T-helper 2 cell (primary cell): ENCODE measurements around the gene CELF2.

Experiments used
- DNase-seq, 5 experiments: peaks; one replicate each; pipeline versions ENCODE4 v3.0.0 to v3.0.0-alpha.2; 2012 to 2022

CELF2 gene

DNA sequence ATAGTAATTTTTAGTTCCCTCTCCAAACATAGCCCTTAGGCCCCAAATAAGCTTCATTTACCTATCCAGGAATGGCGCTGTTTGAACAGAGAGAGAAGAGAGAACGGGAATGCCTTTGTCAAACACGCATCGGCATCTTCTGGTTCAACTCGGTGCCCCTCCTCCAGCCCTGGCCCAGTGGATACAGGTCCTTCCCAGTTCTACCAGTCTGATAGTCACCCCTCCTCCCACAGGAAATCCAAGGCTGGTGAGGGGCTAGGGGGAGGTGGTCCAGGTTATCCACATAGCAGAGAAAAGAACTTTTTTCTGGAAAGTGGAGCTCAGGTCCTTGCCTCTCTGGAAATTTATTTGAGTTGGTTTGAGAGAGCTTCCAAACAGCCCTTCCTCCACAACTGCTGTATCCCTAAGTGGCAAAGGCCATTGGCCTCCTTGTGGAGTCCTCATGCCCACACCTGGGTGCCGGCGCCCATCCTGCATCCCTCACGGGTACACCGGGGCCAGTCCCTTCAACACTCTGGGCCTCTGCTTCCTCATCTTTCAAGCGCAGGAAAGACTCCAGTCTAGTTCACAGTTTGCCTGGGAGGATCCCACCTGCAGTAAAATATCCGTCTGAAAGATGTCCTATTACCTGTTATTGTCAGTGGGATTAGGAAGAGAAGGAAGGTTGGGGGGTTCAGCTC, 287.4 kb downstream of the CELF2 start:
- DNase-seq = no peak

GRCh38 chr10:11305825-11306593, 288.3 kb downstream of the CELF2 start:
- DNase-seq = no peak

GRCh38 chr10:11307004-11307403, 289.3 kb downstream of the CELF2 start:
- no peak for DNase-seq

GRCh38 chr10:11307937-11308336, 290.3 kb downstream of the CELF2 start:
- no peak for DNase-seq

DNA sequence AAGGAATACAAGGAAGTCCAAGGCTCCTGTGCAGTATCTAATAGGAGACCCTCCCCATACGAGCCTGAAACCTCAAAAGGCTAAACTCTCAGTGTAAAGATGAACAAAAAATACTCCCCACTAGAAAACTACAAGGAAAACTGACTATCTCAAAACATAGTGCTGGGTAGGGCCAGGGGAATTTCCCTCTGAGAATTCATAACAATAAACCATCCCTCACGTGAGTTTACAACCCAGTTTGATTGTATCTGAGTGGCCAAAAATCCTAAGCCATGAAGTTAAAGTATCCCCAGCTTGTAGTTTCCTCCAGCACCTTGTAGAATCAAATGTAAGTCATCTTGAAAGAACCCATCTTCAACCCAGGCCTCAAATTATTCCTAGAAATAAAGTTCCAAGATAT, 293.4 kb downstream of the CELF2 start:
- no peak for DNase-seq

DNA sequence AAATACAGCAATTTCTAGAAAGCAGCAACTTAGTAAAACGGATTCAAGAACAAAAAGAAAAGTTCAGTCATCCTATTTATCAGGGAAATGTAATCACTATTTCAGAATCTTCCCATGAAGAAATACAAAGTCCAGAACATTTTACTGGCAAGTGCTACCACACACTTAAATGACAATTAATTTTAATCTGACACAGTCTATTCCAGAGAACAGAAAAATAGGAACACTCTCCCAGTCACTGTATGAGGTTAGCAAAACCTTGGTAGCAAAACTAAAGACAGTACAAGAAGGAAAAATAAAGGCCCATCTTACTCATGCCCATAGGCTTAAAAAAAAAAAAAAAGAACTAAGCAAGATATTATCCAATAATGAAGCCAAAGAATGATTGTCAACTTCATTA, 295.8 kb downstream of the CELF2 start:
- DNase-seq = no peak

- no peak for DNase-seq
Measured at GRCh38 chr10:11317936-11318670, 300.4 kb downstream of the CELF2 start.

GRCh38 chr10:11318826-11319598, 301.3 kb downstream of the CELF2 start:
- no peak for DNase-seq

GRCh38 chr10:11319990-11320602, 302.4 kb downstream of the CELF2 start:
- peak in 1 of 5 experiments; percentile 50 for DNase-seq

GRCh38 chr10:11320809-11321520, 303.3 kb downstream of the CELF2 start:
- DNase-seq = no peak

- no peak for DNase-seq
Measured at GRCh38 chr10:11322698-11323097, 305.0 kb downstream of the CELF2 start.

- DNase-seq = no peak
Measured at GRCh38 chr10:11324761-11325321, 307.2 kb downstream of the CELF2 start.

DNA sequence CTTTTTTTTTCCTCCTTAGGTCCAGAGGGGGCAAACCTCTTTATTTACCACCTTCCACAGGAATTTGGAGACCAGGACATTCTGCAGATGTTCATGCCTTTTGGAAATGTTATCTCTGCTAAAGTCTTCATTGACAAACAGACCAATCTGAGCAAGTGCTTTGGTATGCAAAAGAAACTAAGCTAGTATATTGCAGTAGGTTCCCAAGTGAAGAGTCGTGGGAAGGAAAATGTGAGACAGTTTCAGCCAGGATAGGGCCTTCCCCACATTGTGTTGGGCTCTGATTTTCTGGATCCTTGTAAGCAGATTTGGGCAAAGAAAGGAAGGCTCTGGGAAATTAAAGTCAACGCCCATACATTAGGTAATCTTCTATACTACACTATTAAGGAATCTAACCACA, 308.1 kb downstream of the CELF2 start:
- DNase-seq = no peak

- no peak for DNase-seq
Measured at GRCh38 chr10:11326241-11326640, 308.6 kb downstream of the CELF2 start.

DNA sequence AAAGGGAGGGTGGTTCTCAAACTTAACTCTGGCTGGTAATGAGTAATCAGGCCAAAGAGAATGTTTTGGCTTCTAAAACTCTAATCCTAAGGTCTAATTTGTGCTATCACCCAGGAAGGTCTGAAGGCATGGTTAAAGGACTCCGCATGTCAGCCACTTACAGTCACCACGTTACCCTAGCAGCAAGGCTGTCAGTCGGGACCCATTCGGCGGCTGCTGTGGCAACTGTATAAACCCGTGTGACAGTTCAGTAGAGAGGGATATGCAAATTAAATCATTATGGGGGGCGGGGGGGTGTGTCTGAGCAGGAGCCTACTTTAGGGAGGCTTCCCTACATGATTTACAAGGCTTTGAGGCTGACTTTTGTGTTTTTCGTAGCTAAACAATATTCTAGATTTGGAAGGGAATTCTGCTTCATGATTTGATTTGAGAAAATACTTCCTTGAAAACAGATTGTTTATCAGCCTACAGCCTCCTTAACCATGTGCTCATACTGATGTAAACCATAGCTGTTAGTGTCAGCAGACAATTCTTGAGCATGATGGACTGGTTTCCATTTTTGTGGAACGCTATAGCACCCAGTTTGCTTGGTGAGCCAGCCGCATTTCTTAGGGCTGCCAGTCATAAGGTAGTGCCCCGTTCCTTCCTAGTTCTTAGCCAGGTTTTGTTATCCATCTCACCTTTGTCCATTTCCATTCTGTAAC, 309.4 kb downstream of the CELF2 start:
- no peak for DNase-seq

- DNase-seq = no peak
Measured at GRCh38 chr10:11328264-11329061, 310.8 kb downstream of the CELF2 start.

- no peak for DNase-seq
Measured at GRCh38 chr10:11329062-11329673, 311.5 kb downstream of the CELF2 start.

DNA sequence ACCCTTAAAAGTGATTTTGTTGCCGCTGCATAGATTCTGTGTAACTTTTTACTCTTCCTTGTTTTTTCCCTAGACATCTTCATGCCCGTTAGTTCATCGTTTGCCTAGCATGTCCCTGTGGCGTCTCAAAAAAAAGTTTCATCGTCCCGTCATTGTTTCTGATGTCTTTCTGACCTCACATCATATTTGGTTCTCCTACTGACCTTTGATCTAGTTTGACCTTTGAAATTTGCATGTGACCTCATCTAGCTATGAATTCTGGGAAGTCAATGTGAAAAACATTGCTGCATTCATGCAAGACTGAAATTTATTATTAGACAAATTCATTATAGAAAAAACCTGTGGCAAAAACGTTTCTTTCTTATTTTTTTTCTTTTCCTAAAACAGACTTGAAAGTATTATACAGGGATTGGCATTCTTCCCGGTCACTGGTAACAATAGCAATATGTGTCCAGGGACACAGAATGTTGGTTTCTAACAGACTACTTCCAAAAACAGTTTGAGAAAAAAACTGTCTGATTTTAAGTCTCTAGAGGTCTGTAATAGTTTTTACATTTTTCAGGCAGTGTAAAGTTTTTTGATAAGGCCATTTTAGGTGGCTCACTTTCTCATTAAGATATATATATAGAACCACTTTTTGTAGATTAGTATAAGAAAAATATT, 312.8 kb downstream of the CELF2 start:
- DNase-seq = no peak

DNA sequence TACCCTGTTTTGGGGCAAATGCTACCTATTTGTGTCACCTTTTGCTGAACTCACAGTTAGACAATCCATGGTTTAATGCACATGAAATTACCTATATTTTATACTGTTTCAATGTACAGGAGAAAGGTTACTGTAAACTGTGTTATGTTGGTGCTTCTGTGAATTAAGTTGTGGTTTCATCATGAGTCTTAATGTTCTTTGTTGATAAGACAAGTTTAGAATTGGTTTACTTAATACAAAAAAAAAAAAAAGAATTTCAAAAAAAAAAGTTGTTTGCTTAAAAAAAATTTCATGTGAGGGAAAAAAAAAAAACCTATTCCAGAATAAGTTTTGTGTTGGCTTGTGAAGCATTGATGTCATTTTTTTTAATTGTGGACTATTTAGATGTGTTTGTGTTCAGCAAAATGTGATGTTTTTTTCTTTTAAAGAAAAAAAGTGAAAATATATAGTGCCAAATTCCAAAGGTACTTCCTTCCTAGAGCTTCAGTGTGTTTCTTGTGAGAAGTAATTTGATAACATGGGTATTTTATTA, 313.4 kb downstream of the CELF2 start:
- DNase-seq = no peak
